Stimulated activated CD4-positive, alpha-beta T cell treated with anti-CD3 and anti-CD28 coated beads, Interleukin-12 subunit alpha, Interleukin-12 subunit beta, amount 100 ng/mL, for 48 hours (primary cell): ENCODE measurements around the gene NOC3L.
"Not testable (repeated sequence)": the region's sequence is repeated elsewhere in the genome, so short reads cannot be mapped to it uniquely, and the experiment has no call there.

Experiments used
- DNase-seq, 3 donors: peaks; one replicate each; pipeline ENCODE4 v3.0.0-alpha.2; 2020; ENCODE audit warnings: low read depth in 2 of 3, low spot score in 1 of 3

NOC3L gene

DNA sequence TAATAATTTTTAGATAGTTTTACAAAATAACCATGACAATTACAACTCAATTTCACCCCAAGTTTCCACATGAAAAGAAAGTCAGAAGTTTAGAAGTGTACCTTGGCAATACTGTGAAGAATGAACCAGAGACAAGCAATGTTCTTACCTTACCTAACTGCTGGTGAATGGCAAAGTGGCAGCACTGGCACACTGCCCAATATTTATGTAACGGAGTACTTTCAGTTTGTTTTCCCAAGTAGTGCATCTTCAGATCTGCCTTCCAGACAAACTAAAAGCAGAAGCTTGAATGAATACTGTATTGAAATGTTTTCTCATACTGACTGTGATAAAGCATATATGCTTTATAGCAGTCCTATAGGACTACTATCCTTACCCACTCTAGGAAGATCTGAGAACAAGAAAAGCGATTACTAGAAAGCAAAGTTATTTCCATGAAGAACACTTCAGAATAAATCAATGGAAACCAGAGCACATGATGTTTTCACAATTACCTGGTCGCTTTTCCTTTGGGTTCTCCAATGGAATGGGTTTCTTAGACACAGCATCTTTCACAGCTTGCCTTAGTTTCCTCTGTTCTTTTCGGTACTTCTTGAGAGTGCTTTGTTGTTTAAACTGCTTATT is 1.5 kb downstream of the NOC3L start:
- DNase-seq = no peak

DNA sequence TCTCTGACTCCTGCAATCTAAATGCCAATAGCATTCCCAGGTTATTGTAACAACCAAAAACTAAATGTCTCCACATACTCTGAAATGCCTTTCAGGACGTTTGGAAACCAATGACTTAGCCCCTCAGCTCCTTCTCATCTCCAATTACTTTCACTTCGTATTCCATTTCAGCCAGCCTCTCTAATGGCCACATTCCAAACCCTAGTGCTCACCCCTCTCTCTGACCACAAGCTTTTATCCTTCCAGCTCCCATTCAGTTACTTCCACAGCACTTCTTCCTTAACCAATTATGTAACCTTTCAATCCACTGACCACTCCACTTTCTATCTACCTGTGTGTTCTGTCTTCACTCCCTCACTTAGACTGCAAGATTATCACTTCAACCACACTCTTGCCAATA is 4.3 kb downstream of the NOC3L start:
- no peak for DNase-seq

DNA sequence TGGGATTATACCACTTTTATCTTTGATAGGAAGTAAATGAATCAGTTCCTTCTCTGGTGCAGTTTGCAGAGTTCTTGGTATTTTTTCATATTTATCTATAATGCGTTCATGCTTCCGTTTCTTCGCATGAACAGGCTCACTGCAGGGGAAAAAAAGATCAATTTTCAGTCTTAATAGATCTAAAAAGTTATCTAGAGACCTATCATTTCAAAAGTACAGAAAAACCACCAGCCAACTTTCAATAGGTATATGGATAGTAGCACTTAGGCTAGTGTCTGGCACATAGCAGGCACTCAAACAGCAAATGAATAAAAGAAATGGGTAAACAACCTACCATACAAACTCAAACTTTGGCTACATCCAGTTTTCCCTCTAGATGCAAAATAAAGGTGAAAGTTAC is 5.5 kb downstream of the NOC3L start:
- no peak for DNase-seq

DNA sequence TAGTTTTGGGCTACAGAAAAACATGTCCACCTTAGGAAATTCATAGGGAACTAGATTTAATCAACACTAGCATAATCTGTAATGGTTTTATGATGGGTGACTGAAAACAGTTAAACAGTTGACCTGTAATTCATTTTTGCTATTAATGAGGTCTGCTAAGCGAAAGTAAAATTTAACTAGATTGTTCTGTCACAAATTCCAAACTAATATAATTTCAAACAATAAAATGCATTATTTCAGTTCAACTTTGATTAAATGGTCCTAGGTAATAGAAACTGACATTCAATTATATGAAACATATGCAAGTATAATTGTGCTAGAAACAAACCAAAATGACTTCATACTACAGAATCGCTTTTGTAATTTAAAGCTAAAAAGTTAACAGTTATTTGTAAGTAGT is 6.9 kb downstream of the NOC3L start:
- DNase-seq = no peak

DNA sequence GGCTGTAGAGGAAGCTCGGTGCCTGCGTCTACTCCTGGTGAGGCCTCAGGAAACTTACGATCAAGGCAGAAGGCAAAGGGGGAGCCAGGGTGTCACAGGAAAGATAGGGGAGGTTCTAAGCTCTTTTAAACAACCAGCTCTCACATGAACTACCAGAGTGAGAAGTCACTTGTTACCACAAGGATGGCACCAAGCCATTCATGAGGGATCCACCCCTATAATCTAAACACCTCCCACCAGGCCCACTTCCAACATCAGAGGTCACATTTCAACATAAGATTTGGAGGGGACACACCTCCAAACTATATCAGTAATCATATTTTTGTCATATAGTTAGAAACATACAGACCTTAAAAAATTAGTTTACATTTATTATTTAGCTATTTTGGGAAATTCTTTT is 9.4 kb downstream of the NOC3L start:
- DNase-seq = no peak

DNA sequence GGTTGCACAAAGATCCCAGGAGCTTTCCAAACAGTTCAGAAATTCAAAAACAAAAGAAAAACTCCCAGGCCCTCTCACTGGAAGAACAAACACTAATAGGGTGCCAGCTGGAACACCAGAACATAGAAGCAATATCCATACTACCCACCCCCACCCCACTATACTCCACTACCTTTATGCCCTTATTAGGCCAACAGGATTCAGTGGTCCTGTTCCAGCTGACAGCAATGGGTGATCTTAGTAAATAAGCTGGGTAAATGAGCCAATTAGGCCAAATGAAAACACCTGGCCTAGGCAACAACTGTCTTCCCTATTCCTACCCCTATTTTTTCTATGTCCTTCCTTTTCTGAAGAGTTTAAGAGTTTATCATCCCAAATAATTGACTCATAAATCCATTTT is 11.7 kb downstream of the NOC3L start:
- DNase-seq = no peak

DNA sequence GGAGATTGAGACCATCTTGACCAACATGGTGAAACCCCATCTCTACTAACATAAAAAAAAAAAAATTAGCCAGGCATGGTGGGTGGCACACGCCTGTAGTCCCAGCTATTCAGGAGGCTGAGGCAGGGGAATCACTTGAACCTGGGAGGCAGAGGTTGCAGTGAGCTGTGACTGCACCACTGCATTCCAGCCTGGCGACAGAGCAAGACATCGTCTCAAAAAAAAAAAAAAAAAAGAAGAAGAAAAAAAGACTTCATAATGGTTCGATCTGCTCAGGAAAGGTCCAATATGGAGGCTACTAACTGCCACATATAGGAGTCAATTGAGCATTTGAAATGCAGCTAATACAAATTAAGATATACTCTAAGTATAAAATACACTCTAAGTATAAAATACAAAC is 12.2 kb downstream of the NOC3L start:
- DNase-seq = not testable (repeated sequence)

DNA sequence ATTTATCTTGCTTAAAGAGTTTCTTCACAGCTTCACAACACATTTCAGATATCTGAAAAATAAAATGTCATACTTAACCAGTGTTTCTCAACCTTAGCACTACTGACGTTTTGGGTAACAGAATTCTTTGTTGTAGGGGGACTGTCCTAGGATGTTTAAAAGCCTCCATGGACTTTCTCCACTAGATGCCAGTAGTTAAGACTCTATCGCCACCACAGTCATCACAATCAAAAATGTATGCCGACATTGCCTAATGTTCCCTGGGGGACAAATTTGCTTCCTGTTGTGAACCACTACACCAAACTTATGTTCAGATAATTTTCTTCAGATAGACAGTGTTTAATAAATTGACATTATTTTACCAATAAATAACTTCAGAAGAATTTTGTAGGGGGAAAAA is 13.4 kb downstream of the NOC3L start:
- no peak for DNase-seq

DNA sequence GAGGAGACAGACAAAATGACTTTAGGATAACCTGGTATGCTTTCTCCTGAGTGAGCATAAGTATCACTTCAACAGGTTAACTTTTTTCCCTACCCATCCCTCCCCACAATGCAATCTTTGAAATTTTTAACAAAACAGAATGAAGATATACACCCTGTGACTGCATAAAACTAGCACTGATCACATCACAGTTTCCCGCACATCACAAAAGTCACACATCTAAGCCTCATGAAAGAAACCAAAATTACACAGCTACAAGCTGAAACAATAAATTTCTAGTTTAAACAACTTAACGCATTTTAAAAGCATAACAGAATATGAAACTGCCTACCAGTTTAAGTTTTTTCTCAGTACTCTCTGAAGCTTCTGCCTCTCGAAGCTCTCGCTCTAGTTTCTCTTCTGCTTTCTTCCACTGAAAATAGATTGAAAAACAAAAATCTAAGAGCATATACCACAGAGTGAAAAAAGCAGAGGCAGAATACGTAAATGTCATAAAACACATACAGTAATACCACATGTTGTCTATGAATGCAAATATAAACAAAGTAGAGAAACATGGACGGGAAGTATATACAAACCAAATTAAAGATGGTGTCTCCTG is 18.1 kb downstream of the NOC3L start:
- DNase-seq = no peak

DNA sequence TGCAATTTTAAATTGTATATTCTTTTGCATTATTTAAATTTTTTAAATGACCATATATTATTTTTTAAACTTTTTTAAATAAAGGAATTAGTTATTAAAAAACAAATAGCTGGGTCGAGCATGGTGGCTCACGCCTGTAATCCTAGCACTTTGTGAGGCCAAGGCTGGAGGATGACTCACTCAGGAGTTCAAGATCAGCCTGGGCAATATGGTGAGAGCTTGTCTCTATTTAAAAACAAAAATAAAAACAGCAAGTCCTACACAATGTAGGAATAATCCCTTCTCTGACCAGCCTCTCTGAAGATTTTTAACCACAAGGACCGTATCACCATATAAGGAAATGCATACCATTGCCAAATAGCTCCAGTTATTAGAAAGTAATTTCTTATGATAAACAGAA is 19.6 kb downstream of the NOC3L start:
- no peak for DNase-seq

DNA sequence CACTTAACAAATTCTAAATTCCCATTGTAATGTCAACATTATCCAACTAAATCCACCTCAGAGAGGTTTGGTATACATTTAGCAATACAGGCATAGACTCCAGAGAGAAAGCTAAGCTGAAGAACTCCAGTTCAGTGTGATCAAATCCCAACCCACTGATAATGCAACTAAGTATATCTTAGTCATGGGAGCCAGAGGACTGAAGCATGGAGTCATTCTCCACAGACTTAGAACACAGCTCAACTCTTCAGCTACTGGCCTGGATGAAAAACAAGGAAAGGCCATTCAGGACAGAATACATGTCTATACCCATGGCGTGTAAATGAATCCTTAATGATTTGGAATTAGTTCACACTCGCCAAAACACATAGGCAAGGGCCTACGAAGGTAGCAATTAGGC is 27.9 kb downstream of the NOC3L start:
- no peak for DNase-seq

DNA sequence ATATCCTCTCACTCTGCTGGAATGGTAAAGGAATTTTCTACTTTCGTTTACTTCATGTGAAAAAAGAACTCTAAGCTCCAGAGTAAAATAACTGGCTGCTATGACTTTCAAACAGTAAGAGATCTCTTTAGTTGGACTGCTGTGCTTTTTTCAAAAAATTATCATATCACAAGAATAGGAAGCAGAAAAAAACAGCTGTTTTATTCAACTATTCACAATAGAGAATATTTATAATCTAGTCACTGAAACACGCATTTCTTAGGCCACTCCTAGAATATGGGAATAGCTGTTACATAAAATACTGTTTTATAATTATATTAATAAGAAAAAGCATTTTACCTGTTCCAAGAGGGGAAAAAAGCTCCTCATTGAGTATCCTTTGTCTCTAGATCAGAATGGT is 29.7 kb downstream of the NOC3L start:
- no peak for DNase-seq

DNA sequence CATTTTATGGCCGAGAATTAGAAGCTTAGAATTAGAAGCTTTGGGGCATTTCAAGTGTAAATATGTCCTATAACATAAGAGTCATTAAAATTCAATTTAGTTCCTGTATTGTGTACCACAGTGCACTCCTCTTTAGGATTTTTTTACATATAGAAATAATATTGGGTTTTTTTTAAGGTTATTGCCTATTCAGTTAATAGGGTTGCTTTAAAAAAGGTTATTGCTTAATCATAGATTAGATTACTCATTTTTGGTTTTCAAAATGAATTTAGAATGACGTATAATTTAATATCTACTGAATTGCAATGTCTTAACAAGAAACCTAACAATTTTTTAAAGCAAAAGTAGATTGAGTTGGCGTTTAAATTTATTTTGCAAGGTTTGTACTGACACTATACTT is 34.1 kb downstream of the NOC3L start:
- no peak for DNase-seq

DNA sequence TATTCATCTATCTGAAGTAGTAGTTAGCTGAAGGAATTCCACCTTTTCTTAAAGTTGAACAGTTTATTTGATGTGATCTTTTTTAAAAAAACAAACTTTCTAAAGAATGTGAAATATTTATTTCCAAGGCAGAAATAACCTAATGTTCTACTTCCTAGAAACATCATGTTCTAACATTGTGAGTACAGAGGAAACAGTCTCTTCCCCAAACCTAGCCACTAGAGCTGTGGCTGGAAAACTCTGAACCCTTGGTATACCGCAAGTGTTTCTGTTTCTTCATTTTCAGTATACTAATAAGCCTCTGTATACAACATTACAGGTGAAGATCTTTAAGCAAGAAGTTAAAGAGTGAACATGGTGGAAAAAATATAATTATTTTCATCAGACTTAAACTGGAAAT is 35.1 kb downstream of the NOC3L start:
- DNase-seq = no peak

DNA sequence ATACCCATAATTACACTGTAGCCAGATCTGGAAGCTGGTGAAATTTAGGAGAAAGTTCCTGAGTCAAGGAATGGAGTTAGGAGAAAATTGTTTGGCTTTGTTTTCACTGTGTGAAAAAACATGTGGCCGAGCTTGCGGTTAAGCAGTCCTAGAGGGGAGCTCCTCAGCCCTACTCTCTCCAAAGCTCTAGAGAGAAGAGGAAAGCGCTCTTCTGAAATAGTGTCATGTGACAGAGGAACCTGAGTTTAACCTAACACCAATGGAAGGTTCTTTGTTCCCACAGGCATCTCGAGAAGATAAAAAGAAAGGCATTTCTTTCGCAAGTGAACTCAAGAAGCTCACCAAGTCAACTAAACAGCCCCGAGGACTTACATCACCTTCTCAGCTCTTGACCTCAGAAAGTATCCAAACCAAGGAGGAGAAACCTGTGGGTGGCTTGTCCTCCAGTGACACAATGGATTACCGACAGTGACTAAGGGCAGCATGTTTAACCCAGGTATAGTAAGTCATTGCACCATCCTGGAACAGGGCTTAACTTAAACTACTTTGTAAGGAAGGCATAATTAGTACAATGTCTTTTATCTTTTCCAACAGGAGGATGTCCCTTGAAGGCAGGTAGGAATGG is 38.0 kb downstream of the NOC3L start:
- no peak for DNase-seq

DNA sequence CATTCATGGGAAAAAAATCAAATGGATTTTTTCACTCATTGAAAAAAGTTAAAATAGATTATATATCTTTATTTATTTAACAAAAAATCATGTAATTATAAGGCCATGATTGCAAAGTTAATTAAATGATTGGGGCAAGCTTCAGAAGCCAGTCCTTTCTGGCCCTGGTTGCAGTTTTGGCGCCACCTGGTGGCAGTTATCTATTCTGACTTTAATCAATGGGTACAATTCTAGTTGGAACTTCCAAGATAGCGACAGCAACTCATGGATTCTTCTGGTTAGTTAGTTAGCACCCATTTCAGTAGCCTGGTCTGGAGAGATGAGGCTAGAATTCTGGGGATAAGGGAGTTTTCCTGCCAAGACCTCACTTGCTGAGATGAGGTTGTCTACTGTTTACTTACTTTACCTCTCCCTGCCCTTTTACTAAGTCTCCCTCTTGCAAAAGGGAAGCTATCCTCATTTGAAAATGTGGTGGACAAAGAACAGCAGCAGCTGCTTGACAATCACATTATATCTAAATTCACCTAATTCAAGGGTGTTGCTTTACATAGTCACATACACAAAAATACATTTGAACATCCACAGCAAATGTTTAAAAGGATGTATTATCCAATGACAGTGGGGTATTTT is 42.3 kb downstream of the NOC3L start:
- peak; percentile 28 to 70 (median 48) for DNase-seq

DNA sequence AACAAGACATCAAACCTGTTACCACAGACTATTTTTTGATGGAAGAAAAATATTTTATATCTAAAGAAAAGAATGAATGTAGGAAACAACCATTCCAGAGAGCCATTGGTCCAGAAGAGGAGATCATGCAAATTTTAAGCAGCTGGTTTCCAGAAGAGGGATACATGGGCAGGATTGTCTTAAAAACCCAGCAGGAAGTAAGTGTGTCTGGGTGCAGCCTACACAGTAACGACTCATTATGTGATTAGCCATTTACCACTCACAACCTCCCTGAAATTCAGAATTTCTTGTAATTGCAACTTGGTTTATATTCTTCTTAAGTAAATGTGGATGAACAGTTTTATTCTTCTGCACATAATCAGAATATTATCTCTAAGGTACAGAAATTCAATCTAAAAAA is 46.2 kb downstream of the NOC3L start:
- no peak for DNase-seq

DNA sequence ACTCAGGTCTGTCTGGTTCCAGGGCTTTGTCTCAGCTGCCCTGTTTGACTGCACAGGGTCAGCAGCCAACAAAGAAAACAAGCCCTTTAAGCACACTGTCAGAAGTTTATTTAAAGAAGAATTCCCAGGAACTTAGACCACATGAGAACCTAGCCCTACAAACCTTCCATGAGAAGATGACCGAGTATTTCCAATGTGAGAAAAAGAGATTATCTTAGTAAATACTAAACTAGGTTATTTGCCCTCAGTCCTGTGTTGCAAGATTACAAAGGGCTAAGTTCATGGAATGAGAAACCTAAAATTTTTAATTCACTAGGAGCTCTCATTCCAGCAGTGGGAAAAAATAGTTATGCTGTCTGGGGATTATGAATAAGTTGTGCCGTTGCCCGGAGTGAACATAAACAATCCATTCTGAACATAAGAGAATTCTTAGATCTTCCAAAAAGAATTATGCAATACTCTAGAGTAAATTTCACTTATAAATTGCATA is 46.7 kb downstream of the NOC3L start:
- no peak for DNase-seq

DNA sequence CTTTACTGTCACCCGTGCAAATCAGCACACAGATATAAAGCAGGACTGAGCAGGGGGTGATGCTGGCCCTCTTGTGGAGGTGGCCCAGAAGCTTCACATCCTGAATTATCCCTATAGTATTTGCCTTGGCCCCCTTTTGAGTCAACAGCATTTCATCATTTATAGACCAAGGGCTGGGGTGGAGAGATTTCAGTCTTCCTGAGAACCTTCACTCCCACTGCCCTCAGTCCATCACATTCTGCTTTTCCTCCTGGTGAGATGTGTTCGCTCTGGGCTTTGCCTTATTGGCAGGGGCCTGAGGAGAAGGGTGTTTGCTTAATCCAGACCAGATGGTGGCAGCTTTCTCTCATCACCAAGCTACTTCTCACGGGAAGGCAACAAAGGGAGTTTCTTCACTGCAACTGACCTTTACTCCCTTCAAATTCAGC is 47.7 kb downstream of the NOC3L start:
- DNase-seq = no peak

DNA sequence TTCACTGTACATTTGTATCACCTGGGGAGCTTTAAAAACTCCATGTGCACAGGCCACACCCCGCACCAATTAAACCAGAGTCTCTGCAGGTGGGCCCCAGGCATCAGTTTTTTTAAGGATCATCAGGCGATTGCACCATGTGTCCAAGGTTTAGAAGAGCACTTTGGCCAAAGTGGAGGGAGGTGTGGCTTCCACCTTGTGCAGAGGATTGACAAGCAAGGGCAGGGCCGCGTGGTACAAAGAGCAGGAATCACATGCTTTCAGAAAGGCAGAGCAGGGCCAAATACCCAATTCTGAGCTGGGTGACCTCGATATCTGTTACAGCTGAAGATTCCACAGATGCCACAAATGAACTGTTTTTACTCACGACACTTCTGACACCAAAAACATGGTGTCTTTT is 52.4 kb downstream of the NOC3L start:
- DNase-seq = no peak

DNA sequence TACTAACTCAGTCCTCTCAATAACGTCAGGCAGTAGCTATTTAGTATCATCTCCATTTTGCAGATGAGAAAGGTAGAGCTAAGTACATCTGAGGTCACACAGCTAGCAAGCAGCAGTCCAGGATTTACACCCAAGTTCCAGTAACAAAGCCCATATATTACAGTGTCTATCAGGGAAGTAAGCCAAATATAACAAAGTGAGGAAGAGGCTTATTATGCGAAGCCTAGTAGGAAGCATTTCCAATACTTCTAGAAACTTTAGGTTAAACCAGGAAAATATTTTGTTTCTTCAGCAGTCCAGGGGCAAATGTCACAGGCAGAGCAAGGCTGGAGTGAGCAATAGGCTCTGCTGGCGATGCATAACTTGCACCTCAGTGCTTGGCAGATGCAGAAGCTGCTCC is 53.9 kb downstream of the NOC3L start:
- DNase-seq = no peak

DNA sequence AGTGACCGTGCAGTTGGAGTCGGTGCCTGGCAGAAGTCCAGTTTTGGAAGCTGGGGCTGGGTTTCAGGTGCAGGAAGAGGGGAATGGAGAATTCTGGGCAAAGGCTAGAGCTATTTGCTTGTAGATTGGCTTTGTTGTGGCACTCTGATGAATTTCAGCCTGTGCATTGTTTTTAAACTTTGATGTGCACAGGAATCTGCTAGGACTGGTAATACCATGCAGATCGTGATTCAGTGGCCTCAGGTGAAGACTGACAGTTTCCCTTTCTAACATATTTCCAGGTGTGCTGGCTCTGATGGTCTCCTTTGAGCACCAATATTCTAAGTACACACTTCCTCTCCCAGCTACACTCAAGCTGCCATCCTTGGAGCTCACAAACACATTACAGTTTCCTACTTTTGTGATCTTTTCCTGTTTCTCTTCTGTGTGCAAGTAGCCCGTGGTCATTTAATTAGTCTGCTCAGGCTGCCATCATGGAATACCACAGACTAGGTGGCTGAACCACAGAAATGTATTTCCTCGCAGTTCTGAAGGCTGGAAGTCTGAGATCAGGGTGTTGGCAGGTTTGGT is 55.6 kb downstream of the NOC3L start:
- no peak for DNase-seq
